NCI-H82 treated with DMSO at 0.1 percent for 48 hours (cell line): ENCODE measurements around the gene AOAH.

ENCODE experiments used
- DNase-seq: peaks from one replicate; lab custom pipeline; 2025; ENCODE audit not compliant: unreplicated experiment; lab: John Stamatoyannopoulos, UW

Gene AOAH, protein sequence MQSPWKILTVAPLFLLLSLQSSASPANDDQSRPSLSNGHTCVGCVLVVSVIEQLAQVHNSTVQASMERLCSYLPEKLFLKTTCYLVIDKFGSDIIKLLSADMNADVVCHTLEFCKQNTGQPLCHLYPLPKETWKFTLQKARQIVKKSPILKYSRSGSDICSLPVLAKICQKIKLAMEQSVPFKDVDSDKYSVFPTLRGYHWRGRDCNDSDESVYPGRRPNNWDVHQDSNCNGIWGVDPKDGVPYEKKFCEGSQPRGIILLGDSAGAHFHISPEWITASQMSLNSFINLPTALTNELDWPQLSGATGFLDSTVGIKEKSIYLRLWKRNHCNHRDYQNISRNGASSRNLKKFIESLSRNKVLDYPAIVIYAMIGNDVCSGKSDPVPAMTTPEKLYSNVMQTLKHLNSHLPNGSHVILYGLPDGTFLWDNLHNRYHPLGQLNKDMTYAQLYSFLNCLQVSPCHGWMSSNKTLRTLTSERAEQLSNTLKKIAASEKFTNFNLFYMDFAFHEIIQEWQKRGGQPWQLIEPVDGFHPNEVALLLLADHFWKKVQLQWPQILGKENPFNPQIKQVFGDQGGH

GRCh38 chr7:36723951-36724664 lies at the start of gene AOAH:
Gene AOAH, minus strand, starts transcription at chr7:36724494. Its CDS starts 346 bp downstream, at chr7:36724148.
- DNase-seq = no peak

- no peak for DNase-seq
These were observed 42.2 kb upstream of the AOAH start for GRCh38 chr7:36766451-36766850.

- DNase-seq = peak; percentile 8
These were observed 41.3 kb upstream of the AOAH start for GRCh38 chr7:36765605-36766004.

GRCh38 chr7:36764929-36765328 lies 40.6 kb upstream of the AOAH start:
- DNase-seq = no peak

- no peak for DNase-seq
These were observed 39.0 kb upstream of the AOAH start for GRCh38 chr7:36763132-36763816.

DNA sequence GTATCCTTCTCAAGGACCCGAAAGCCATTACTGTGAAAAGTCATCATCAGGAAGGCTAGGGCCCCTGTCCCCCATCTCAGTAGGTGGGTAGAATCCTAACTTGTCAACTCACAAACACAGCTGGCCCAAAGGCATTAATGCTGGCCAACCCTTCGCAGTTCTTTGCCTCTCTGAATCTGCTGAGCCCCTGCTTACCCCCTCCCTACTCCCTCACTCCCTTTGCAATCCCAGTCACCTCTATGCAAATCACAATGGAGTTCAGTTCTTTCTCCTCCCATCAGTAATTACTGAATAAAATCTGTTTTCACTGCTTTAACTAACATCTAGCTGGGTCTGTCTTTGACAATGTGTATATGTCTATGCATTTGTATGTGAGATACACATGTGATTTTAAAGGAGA lies 38.1 kb upstream of the AOAH start:
- DNase-seq = no peak

DNA sequence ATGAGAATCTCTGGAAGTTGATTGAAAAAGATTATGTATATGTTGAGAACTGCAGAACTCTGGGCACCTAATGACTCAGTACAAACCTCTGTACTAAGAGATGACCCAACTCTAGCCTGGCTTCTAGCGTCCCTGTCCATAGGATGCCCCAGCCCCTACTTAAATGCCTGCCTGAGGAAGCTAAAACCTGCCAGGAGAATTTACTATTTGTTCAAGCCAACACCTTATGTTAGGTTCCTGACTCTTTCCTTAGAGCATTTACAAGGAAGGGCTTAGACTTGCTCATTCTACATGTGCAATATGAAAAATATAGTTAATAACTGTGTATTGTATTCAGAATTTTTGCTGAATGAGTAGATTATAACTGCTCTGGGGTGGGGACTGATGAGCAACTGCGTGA lies 37.5 kb upstream of the AOAH start:
- DNase-seq = no peak

DNA sequence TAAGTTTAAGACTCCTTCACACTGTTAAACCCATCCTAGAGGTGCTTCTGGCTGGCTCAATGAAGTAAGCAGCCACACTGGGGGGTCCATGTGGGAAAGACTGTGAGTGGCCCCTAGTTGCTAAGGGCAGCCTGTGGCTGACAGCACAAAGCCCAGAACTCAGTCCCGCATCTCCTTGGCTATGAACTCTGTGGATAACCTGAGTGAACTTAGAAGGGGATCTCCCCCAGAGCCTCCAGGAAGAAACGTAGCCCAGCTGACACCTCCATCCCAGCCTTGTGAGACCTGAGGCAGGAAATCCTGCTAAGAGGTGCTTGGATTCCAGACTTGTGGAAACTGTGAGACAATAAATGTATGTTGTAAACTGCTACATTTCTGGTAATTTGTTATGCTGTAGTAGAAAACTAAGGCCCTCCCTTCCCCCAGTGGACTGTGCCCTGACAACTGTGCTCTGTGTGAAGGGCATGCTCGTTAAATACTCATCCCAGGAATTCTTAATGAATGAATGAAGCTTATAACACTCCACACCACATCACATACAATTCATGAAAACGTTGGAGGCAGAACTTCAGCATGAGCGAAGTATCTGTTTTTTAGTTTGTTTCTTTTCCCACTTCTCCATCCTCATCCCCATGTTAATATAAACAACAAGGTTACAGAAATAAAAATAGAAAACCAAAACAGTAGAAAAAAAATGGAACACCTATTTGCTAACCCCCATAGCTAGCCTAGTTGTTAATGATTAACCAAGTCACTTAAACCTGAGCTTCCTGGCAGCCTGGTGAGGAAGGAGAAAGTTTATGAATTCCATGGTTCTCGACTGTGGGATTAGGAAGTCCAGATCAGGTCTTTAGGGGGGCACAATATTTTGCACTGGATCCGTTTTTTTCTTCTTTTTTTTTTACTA lies 36.8 kb upstream of the AOAH start:
- DNase-seq = no peak

GRCh38 chr7:36758879-36759278 lies 34.6 kb upstream of the AOAH start:
- DNase-seq = no peak

- no peak for DNase-seq
These were observed 31.2 kb upstream of the AOAH start for GRCh38 chr7:36755484-36755883.

DNA sequence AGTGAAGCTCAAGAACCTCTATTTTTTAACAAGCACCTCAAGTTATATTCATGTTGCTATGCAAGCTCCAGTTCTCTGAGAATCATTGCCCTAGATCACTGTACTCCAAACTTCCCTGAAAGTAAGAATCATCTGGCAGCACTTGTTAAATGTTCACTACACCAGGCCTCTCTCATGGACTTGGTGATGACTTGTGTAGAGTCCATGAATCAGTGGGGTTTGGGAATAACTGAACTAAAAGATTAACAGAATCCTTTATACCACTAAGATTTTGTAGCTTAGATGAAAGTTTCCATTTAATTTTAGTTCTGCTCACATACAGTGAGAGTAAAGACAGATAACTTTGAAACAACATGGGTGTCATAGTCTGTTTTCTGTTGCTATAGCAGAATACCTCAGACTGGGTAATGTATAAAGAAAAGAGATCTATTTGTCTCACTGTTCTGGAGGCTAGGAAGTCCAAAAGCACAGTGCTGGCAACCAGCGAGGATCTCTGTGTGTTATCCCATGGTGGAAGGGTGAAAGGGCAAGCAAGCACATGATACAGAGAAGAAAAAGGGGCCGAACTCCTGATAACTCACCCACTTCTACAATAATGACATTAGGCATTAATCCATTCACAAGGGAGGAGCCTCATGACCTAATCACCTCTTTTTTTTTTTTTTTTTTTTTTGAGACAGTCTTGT lies 27.9 kb upstream of the AOAH start:
- DNase-seq = peak; percentile 6

DNA sequence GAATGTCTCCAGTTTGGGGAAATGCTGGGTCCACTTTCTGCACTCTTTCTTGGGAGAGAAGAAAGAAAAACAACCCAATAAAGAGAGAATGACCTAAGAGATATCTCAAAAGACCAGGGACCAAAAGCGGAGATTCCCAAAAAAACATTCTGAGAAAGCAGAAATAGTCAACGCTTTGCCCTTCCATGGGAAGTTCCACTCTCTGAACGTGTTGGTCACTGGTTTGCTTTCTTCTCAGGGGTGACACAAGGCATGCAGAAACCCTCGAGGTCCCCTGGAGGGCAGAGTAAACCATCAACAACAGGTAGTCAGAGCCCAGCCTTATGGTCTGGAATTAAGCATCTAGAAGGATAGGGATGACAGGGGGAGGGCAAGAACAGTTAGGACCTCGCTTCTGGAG lies 26.2 kb upstream of the AOAH start:
- no peak for DNase-seq

DNA sequence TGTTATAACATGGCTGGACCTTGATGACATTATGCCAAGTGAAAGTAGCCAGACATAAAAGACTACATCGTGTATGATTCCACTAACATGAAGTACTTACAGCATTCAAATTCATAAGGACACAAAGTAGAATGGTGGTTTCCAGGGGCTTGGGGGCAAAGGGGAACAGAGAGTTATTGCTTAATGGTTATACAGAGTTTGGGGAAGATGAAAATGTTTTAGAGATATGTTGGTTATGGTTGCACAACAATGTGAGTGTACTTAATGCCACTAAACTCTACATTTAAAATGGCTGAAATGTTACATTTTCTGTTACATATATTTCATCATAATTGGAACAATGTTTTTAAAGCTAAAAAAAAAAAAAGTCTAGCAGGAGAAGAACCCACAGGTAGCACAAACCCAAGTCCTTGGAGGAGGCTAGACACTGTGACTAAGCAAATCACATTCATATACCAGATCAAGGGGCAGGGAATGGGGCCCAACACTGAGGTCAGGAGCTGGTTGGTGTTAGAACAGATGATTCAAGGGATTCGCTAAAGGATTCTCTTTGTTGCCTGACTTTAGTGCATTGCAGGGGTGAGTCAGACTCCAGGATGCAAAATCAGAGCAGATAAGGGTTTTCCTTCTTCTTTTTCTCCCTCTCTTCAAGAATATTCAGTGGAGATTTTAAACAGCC lies 25.1 kb upstream of the AOAH start:
- no peak for DNase-seq

DNA sequence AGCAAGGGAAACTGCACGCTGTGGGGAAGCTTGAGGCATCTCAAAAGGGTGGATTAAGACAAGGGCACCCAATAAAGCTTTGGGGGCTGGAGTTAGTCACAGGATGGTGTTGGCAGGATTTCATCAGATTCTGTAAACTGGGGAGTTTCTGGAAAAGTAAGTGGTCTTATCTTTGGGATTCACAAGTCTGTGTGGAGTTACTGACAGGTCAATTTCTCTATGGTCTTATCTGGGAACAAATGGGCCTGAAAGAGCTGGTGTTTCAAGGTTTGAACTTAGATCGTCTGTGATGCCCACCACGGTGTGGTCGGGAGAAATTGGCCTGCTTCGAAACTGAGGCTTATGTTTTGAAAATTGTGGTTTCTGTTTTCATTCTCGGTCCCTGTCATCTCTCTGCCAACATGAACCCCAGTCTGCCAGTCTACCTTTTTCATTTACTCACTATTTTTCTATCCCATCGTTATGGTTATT lies 23.8 kb upstream of the AOAH start:
- no peak for DNase-seq

GRCh38 chr7:36747280-36748016 lies 23.2 kb upstream of the AOAH start:
- DNase-seq = no peak

GRCh38 chr7:36746347-36746746 lies 22.1 kb upstream of the AOAH start:
- no peak for DNase-seq

GRCh38 chr7:36742911-36743775 lies 18.8 kb upstream of the AOAH start:
- DNase-seq = no peak

- DNase-seq = no peak
These were observed 17.6 kb upstream of the AOAH start for GRCh38 chr7:36741866-36742265.
